Tibial nerve (tissue), 4 donors: ENCODE measurements around the gene PSME1. TPM values are rescaled to one million over a fixed set of nuclear protein-coding genes. Genes with fewer than 3 reads are reported as not detected.

Source experiments
- DNase-seq, 2 donors: peaks; one replicate each; pipeline ENCODE4 v3.0.0-alpha.2; 2019; ENCODE audit warnings: low spot score in 2 of 2
- H3K27ac ChIP-seq, 4 donors: fragments of 200-600 bp; sonication (generic) in 3 of 4; one replicate each; pipeline ENCODE4 v1.5.1; 2017 to 2019; ENCODE audit warnings: mild to moderate bottlenecking in 1 of 4
- H3K27me3 ChIP-seq, 2 donors: fragments of 200-600 bp; sonication (generic) in 1 of 2; one replicate each; pipeline versions ENCODE4 v1.5.1 to v1.6.0; 2017 to 2019
- H3K36me3 ChIP-seq, 3 donors: fragments of 200-600 bp; sonication (generic); one replicate each; pipeline ENCODE4 v1.5.1; 2018 to 2019
- H3K4me1 ChIP-seq, 4 donors: fragments of 200-600 bp; sonication (generic) in 3 of 4; one replicate each; pipeline ENCODE4 v1.5.1; 2017 to 2019
- H3K4me3 ChIP-seq, 4 donors: fragments of 200-600 bp; sonication (generic) in 3 of 4; one replicate each; pipeline ENCODE4 v1.5.1; 2017 to 2019; ENCODE audit warnings: mild to moderate bottlenecking in 1 of 4, moderate library complexity in 1 of 4
- H3K9me3 ChIP-seq, 4 donors: fragments of 200-600 bp; sonication (generic) in 3 of 4; one replicate each; pipeline ENCODE4 v1.5.1; 2017 to 2019
- EP300 ChIP-seq, 2 donors: sonication (generic); formaldehyde crosslinking; IDR thresholded peaks; one replicate each; pipeline ENCODE4 v1.6.1; 2017; ENCODE audit warnings: antibody characterized with exemption in 2 of 2, mild to moderate bottlenecking in 1 of 2
- POLR2A ChIP-seq, 2 donors: fragments of 450-650 bp; IDR thresholded peaks; one replicate each; pipeline ENCODE4 v1.6.1; 2017; ENCODE audit warnings: antibody characterized with exemption in 2 of 2, mild to moderate bottlenecking in 2 of 2, moderate library complexity in 2 of 2
- WGBS, 2 donors: methylation state at CpG; one replicate each; pipeline ENCODE4 v1.1.5; 2018; 5-methylcytosine and 5-hydroxymethylcytosine counted together
- total RNA-seq, 4 donors: library from RNA; depleted of rRNA; stranded (reverse); fragments of >200 nt; gene quantifications; one replicate each; pipeline ENCODE4 v1.1.0, GENCODE V29; 2016
- TF ChIP-seq, protein P1 (sequence below), 5 experiments: fragments of 200-600 bp in 3 of 5; fragments of 450-650 bp in 2 of 5; sonication (generic) in 3 of 5; IDR thresholded peaks; one replicate each; pipeline ENCODE4 v1.5.1; 2016 to 2019; ENCODE audit warnings: antibody characterized with exemption in 5 of 5, mild to moderate bottlenecking in 3 of 5, moderate library complexity in 2 of 5

PSME1 gene
- total RNA-seq, 4 donors from 2014 or later: 96.9 to 130 (median 110) TPM

DNA sequence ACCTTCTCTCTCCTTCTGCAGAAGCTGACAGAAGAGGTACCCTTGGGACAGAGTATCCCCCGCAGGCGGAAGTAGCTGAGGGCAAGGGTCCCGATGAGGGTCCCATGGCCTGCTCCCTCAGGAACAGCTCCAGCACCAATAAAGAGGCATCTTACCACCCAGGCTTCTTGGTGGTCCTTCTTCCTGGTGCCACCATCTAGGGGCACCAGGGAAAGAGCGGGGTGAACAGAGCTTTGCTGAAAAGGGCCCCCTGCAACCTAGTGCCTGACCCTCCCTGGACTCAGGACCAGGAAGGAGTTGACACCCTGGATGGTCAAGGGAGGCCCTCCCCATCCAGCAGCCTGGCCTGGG is 24.5 kb downstream of the PSME1 start:
- peaks cover 0 to 46% (median 19%) of the 10 kb centered on the region in 4 donors for H3K4me1 ChIP-seq
- peaks cover 10 to 80% (median 54%) of the 10 kb centered on the region in 3 donors for H3K36me3 ChIP-seq
- H3K4me3 ChIP-seq: no peak overlapping the region
- no peak for TF ChIP-seq EP300 (IDR thresholded peaks at IDR 0.05)
- DNase-seq: no peak
- 74 to 84% methylated on average over 4 of the region's 4 CpGs for WGBS, 2 donors
- H3K27me3 ChIP-seq: no peaks in the 10 kb centered on the region
- no peaks in the 10 kb centered on the region for H3K9me3 ChIP-seq
- H3K27ac ChIP-seq: peak overlapping the region; percentile 94 to 99 (median 97)

DNA sequence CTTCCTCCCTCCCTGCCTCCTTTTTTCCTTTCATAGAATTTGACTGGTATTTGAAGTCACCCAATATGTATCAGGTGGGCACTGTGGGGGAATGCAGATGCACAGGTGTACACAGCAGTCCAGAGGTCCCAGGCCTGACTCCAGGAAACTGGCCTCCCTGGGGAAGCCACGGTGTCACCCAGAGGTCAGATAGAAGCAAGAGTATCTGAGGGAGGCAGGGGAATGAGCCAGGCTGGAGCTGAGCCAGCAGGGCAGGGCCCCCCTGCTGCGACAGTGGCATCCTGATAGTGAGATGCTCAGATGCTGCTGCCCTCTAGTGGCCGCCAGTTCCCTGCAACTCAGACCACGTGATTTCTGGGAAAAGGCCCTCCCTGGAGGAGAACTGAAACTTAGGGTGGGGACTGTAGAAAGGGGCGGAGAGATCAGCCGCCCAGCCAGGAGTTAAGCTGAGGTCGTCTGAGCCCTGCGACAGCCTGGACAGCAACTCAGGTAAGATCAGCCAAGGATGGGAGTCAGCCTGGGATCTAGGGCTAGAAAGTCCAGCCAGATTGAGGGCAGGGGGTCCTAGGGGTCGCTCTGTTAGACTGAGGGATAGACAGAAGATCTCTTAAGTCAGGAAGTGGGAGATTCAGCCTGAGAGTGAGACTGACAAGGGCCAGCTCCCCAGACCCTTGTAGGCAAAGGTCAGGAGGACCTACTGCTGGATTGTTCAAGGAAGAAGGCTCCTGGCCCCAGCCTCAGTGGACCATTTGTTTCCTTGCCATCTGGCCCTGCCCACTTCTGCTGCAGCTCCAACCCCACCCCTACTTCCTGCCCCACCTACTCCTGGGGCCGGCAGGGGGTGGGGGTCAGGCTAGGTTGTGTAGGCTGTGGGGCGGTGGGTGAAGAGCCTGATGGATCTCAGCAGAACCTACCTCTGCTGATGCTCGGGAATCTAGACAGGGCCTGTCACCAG is 25.1 kb downstream of the PSME1 start, which contains the start of gene IRF9:
TSS of gene IRF9 (plus strand) at position 416 of the 955 bp plus-strand sequence. CDS start 880 bp downstream, outside the sequence.
- Histone ChIP-seq H3K36me3 (peaks cover 10 to 80% (median 53%) of the 10 kb centered on the region in 3 donors), H3K4me3 (peak within 1 kb of the TSS; percentile 61 to 91 (median 88)), H3K27me3 (no peaks in the 10 kb centered on the region), H3K27ac (peak within 1 kb of the TSS; percentile 94 to 99 (median 97)), H3K9me3 (no peaks in the 10 kb centered on the region), H3K4me1 (peaks cover 0 to 46% (median 19%) of the 10 kb centered on the region in 4 donors)
- 0 to 1% methylated on average over 12 of the region's 12 CpGs for WGBS, 2 donors
- peak; percentile 98 to 100 for DNase-seq
- TF ChIP-seq EP300 (IDR thresholded peaks at IDR 0.05) (peak; percentile 96), POLR2A (IDR thresholded peaks at IDR 0.05) (peak; percentile 28 to 71)
- TF ChIP-seq, protein P1, sequence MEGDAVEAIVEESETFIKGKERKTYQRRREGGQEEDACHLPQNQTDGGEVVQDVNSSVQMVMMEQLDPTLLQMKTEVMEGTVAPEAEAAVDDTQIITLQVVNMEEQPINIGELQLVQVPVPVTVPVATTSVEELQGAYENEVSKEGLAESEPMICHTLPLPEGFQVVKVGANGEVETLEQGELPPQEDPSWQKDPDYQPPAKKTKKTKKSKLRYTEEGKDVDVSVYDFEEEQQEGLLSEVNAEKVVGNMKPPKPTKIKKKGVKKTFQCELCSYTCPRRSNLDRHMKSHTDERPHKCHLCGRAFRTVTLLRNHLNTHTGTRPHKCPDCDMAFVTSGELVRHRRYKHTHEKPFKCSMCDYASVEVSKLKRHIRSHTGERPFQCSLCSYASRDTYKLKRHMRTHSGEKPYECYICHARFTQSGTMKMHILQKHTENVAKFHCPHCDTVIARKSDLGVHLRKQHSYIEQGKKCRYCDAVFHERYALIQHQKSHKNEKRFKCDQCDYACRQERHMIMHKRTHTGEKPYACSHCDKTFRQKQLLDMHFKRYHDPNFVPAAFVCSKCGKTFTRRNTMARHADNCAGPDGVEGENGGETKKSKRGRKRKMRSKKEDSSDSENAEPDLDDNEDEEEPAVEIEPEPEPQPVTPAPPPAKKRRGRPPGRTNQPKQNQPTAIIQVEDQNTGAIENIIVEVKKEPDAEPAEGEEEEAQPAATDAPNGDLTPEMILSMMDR (IDR thresholded peaks at IDR 0.05): peak; percentile 91 to 98 (median 97)

DNA sequence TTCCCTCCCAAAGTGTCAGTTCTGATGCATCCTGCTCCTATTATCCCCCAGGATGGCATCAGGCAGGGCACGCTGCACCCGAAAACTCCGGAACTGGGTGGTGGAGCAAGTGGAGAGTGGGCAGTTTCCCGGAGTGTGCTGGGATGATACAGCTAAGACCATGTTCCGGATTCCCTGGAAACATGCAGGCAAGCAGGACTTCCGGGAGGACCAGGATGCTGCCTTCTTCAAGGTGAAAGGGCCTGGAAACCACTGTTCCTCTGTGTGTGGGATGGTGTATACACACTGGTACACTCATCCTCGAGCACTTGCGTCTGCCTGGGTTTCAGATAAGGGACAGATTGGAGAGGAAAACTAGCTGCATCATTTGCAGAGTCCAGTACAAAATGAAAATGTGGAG is 26.1 kb downstream of the PSME1 start:
- Histone ChIP-seq H3K27ac (peak overlapping the region; percentile 94 to 99 (median 97)), H3K36me3 (peaks cover 10 to 80% (median 46%) of the 10 kb centered on the region in 3 donors)
- no peak for DNase-seq

DNA sequence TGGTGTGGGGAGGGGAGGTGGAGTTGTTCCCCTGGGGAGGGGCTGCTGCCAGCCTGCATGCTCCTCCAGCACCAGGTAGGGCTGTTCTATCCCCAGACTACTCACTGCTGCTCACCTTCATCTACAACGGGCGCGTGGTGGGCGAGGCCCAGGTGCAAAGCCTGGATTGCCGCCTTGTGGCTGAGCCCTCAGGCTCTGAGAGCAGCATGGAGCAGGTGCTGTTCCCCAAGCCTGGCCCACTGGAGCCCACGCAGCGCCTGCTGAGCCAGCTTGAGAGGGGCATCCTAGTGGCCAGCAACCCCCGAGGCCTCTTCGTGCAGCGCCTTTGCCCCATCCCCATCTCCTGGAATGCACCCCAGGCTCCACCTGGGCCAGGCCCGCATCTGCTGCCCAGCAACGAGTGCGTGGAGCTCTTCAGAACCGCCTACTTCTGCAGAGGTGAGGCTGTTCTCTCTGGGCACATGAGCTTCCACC is 28.6 kb downstream of the PSME1 start:
- H3K27me3 ChIP-seq: no peaks in the 10 kb centered on the region
- H3K4me3 ChIP-seq: no peak overlapping the region
- TF ChIP-seq EP300 (IDR thresholded peaks at IDR 0.05) (no peak), POLR2A (IDR thresholded peaks at IDR 0.05) (no peak)
- TF ChIP-seq, protein P1 (IDR thresholded peaks at IDR 0.05): no peak
- no peaks in the 10 kb centered on the region for H3K9me3 ChIP-seq
- H3K36me3 ChIP-seq: peaks cover 5 to 81% (median 34%) of the 10 kb centered on the region in 3 donors
- 91 to 94% methylated on average over 8 to 10 of the region's 14 CpGs for WGBS, 2 donors
- peaks cover 0 to 46% (median 19%) of the 10 kb centered on the region in 4 donors for H3K4me1 ChIP-seq
- no peak for DNase-seq
- peak overlapping the region in 1 of 4 donors; percentile 99 for H3K27ac ChIP-seq

More for the DNA sequence above, 26.1 kb downstream of the PSME1 start:
- H3K9me3 ChIP-seq: no peaks in the 10 kb centered on the region
- peak overlapping the region; percentile 61 to 91 (median 88) for H3K4me3 ChIP-seq
- WGBS, 2 donors: 29 to 47% methylated on average over 2 to 8 of the region's 8 CpGs
- peaks cover 0 to 46% (median 19%) of the 10 kb centered on the region in 4 donors for H3K4me1 ChIP-seq
- TF ChIP-seq, protein P1 (IDR thresholded peaks at IDR 0.05): no peak
- no peak for TF ChIP-seq EP300 (IDR thresholded peaks at IDR 0.05)
- no peak for TF ChIP-seq POLR2A (IDR thresholded peaks at IDR 0.05)
- no peaks in the 10 kb centered on the region for H3K27me3 ChIP-seq

DNA sequence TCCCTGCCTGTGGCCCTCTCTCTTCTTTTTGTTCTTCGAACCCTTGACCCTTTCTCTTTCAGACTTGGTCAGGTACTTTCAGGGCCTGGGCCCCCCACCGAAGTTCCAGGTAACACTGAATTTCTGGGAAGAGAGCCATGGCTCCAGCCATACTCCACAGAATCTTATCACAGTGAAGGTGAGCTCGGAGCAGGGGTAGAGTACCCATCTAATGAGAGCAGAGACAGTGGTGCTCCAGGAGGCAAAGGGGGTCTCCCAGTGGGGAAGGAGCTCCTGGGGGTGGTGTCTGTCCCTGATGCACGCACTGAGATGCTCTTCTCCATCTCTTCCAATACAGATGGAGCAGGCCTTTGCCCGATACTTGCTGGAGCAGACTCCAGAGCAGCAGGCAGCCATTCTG is 29.8 kb downstream of the PSME1 start:
- no peak overlapping the region for H3K27ac ChIP-seq
- H3K4me1 ChIP-seq: peaks cover 0 to 39% (median 16%) of the 10 kb centered on the region in 4 donors
- no peak for DNase-seq
- 97% methylated on average over 5 of the region's 5 CpGs for whole genome bisulfite sequencing, 2 donors
- TF ChIP-seq POLR2A (IDR thresholded peaks at IDR 0.05): no peak
- TF ChIP-seq, protein P1 (IDR thresholded peaks at IDR 0.05): no peak
- TF ChIP-seq EP300 (IDR thresholded peaks at IDR 0.05): no peak
- peaks cover 5 to 74% (median 34%) of the 10 kb centered on the region in 3 donors for H3K36me3 ChIP-seq
- no peak overlapping the region for H3K4me3 ChIP-seq
- H3K27me3 ChIP-seq: no peaks in the 10 kb centered on the region
- no peaks in the 10 kb centered on the region for H3K9me3 ChIP-seq
